Measurements from ENCODE around the gene PHF3.

Gene PHF3

GRCh38 chr6:63644668-63645326 lies 9.2 kb downstream of the PHF3 start:
- DNase-seq: no peak

DNA sequence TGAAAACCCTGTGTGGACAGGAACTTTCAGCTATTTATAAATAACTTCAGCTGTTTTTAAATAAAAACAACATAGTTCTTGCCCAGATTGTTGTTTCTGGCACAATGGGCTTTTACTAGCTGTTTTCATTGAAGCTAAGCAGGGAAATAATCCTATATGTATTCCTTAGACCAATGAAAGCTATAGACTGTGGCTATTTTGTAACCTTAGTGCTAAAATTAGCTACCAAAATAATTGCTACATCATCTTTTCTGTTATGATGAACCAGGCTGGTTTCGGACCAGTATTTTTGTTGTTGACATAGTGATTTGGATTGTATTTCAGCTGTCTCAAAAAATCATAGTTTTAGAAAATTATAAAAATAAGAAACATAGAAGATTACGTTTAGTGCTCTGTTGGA lies 13.7 kb downstream of the PHF3 start:
- no peak for DNase-seq

- no peak for DNase-seq
Observed at GRCh38 chr6:63649847-63650265, 14.3 kb downstream of the PHF3 start.

DNA sequence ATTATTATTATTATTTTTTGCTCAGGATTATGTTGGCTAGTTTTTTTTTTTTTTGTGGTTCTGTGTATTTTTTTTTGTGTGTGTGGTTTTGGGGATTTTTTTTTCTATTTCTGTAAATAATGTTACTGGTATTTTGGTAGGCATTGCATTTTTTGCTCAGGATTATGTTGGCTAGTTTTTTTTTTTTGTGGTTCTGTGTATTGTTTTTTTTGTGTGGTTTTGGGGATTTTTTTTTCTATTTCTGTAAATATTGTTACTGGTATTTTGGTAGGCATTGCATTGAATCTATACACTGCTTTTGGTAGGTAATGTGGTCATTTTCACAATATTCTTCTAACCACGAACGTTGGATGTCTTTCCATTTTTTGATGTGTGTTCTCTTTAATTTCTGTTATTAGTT lies 17.4 kb downstream of the PHF3 start:
- DNase-seq: no peak

- DNase-seq: no peak
Observed at GRCh38 chr6:63660757-63661156, 25.2 kb downstream of the PHF3 start.

DNA sequence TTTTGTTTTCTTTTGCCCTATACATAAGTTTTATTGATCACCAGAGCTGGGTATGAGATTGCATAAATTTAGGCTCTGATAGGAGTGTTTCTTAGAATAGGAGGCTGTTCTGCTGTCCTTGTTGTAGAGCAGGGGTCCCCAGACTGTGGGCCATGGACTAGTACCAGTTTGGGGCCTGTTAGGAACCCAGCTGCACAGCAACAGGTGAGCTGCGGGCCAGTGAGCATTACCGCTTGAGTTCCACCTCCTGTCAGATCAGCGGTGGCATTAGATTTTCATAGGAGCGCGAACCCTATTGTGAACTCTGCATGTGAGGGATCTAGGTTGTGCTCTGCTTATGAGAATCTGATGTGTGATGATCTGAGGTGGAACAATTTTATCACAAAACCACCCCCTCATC lies 26.2 kb downstream of the PHF3 start:
- DNase-seq: no peak

DNA sequence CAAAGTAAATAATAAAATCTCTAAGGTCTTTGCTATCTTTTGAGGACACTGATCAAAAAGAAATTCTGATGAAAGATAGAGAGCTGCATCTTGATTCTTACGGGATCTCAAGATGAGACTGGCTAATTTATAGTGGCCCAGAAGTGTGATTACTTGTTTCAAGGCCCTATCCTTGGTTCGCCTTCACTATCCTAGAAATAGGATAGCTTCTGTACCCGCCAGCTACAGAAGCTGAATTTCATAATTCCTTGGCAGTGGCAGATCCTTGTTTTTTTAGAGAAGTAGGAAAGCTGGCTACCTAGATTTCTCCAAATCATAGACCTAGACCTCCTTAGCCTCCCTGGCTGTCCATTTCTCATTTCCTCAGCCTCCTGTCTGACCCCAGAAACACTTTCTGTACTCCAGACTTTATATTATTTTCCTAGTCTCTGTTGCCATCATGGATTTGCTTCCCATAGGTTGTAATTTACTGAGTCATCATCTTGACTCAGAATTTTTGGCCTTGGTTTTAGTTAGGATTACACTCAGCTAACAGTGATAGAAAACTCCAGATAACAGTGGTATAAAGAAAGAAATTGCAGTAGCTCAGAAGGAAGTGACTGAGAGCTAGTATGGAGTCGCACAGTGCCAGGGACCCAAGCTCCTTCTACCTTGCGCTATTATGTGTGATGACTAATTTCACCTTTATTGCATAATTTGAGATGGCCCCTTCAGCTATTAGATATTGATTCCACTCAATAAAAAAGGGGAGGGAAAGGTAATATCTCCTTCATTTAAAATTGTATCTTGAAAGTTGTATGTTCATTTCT lies 27.7 kb downstream of the PHF3 start:
- no peak for DNase-seq

DNA sequence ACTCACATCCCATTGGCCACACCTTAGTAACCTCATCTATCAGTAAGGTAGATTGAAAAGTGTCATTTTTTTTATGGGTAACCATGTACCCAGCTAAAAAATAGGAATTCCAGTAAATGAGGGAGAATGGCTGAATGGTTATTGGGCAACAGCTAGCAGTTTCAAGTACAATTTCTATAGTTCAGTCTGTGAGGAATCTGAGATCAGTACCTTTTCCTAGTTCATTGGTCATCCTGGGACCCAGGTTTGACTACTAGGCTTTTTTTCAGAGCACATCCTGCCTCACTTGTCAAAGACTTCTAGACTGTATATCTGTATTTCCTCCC lies 28.3 kb downstream of the PHF3 start:
- DNase-seq: no peak

DNA sequence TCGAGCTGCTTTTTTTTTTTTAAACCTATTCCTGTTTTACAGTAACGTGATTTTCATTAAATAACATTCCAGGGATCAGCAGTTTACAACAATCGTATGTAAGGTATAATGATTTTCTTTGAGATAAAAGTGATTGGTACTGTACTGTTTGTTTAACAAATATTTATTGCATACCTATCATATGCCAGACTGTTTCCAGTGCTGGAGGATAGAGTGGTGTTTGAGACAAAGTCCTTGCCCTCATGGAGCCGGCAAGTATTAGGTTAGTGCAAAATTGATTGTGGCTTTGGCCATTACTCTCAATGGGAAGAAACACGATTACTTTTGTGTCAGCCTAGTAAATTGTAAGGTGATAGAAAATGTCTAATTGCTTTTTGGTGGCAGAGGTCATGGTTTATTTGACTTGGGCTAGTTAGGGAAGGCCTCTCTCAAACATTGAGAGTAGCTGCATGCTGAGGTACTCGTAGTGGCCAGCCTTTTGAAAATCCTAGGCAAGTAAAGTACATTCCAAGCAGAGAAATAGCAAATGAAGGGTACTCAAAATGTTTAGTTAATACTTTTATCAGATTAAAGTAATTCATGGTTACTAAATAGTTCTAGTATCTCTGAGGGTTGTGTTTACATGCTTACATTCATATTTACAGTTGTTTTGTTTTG lies 35.6 kb downstream of the PHF3 start:
- no peak for DNase-seq

- no peak for DNase-seq
Observed at GRCh38 chr6:63672582-63673129, 37.1 kb downstream of the PHF3 start.

DNA sequence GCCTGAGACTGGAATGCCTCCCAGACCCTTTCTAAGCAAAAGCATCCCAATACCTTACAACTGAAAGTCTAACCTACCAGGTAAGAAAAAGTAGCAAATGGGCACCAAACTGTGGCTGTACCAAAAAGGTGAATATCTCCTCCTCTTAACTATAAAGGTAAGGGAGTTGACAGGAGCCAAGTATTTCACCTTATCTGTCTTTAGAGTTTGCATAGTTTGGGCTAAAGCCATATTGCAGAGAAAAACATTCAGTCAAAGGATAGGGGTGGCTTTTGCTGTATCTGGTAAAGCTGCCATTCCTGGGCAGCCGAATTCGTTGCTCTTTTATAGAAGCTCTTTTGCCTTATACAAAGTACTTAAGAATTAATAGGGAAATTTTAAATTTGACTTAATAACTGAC lies 38.1 kb downstream of the PHF3 start:
- DNase-seq: no peak

DNA sequence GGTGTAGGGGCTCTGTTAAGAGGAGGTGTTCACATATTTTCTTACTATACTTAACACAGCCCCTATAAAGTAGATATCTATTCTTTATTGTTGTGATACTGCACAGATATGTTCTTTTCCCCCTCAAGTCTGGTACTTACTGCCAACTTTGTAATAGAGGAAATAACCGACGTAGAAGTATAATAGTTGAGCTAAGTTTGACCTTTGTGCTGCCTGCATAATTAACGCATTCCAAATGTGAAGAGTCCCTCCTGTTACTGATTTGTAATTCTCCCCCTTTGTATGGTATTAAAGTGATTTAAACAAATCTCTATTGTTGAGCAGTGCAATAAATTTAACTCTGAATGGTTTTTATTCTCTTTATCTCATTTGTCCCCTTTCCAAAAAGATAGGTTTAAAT lies 39.0 kb downstream of the PHF3 start:
- no peak for DNase-seq

GRCh38 chr6:63675138-63675537 lies 39.5 kb downstream of the PHF3 start:
- DNase-seq: no peak

DNA sequence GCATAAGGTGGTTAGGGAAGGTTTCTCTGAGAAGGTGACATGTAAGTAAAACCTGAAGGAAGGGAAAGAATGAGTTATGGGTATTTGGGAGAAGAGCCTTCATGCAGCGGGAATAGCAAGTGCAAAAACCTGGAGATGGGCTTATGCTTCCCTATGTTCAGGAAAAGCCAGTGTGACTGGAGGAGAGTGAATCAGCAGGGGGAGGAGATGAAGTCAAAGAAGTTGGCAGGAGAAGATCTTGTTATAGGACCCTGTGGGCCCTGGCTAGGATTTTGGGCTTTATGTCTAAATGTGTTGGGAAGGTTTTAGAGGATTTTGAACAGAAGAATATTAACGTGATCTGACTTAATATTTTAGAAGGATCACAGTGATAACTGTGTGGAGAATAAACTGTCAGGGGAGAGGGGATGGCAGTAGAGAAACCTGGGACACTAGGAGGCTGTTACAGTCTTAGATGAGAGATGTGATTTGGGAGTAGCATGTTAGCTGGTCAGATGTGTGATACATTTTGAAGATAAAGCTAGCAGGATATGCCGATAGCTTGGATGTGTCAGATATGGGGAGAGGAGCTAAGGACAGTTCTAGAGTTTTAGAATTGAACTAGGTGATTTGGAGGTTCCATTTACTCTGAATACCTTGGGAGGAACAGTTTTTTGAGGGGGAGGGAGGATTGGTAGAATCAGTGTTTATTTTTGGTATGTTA lies 41.0 kb downstream of the PHF3 start:
- no peak for DNase-seq

- DNase-seq: no peak
Observed at GRCh38 chr6:63677282-63677681, 41.7 kb downstream of the PHF3 start.

- DNase-seq: no peak
Observed at GRCh38 chr6:63683071-63683603, 47.5 kb downstream of the PHF3 start.

DNA sequence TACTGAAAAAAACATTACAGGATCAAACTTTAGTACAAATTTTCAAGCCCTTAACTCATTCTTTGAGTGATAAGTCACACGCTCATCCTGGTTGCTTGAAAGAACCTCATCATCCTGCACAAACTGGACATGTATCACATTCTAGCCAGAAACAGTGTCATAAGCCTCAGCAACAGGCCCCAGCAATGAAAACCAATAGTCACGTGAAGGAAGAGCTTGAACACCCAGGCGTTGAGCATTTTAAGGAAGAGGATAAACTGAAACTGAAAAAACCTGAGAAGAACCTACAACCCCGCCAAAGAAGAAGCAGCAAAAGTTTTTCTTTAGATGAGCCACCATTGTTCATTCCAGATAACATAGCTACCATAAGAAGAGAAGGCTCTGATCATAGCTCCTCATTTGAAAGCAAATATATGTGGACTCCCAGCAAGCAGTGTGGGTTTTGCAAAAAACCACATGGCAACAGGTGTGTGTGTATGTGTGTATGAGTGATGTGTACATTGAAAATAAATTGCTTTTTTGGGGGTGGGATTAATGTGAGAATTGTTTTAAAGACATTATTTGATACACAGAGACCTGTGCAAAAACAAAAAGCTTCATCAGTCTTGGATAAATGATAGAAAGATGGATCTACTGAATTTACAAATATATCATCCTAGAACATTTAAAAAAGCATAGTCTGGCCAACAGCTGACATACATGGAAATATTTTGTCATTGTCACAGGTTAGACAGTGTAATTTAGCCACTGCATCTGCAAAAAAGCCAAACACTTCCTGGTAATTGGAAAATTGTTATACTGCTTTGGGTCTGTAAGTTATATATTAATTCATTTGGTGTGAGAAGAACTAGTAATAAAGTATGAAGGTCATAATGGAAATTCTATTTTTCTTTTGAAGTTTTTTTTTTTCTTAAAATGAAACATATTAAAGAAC lies 50.1 kb downstream of the PHF3 start:
- DNase-seq: no peak

GRCh38 chr6:63689421-63689820 lies 53.8 kb downstream of the PHF3 start:
- no peak for DNase-seq

- DNase-seq: no peak
Observed at GRCh38 chr6:63690221-63690620, 54.6 kb downstream of the PHF3 start.

DNA sequence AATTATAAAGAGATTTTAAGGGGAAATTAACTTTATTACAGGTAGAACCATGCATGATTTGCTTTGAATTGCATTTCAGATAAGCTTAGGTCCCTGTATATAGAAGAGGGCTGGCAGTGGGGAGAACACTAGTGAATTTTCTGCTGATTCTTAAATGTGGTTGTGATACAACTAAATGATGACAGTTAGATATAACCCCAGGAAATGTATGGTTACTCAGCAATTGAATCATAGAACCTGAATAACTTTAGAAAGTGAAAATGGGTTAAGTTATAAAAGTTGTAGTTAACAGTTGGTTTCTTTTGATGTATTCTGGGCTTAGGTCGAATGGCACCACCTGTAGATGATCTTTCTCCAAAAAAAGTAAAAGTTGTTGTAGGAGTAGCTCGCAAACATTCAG lies 70.1 kb downstream of the PHF3 start:
- no peak for DNase-seq

DNA sequence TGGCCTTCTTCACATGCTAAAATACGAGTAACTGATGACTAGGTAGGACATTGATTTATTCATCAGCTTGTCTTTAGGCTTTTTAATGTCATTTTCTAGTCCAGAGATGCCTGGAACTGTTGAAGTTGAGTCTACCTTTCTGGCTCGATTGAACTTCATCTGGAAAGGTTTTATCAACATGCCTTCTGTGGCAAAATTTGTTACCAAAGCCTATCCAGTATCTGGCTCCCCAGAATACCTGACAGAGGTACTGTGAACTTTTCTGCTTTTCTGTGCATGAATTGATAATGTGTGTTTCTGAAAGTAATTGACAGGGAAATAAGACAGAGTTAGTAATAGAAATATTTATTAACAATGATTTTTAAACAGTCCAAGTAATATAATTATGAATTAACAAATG lies 71.0 kb downstream of the PHF3 start:
- DNase-seq: no peak

DNA sequence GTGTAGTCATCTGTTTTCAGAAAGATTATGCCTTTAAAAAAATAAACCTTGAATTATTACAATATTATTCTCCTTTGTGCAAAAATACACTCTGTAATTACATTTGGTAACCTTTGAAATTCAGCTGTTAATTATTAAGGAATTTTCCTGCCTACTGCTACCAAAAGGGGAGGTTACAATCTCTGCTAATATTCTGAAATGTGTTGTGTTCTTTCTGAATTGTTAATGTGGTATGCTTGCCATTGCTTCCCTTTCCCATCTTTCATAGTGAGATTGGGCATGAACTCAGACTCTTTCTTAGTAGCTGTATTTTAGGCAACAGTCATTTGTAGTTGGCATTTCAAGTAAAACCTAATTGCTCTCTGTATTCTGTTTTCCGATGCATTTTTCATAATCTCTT lies 73.0 kb downstream of the PHF3 start:
- DNase-seq: no peak

Measured in CD4-positive, alpha-beta T cell treated with Interleukin-4 for 4 hours (primary cell).